Measurements from ENCODE around the gene GPATCH1. TPM values are rescaled to one million over a fixed set of nuclear protein-coding genes. Genes with fewer than 3 reads are reported as not detected.

GPATCH1 gene
- total RNA-seq, 1 experiment from 2014 or later: 7.8 TPM

- no peaks in the 10 kb centered on the region for H3K9me2 ChIP-seq (ENCODE audit: insufficient read depth)
- POLR2A ChIA-PET: no interaction called here
- H2AFZ ChIP-seq (ENCODE audit: low read depth, low read length, poor library complexity, severe bottlenecking): no peak overlapping the region
- H4K20me1 ChIP-seq (ENCODE audit: insufficient read depth): no peaks in the 10 kb centered on the region
- H3K9ac ChIP-seq (ENCODE audit: low read length): no peak overlapping the region
- no peaks in the 10 kb centered on the region for H3K36me3 ChIP-seq (ENCODE audit: control insufficient read depth in 1 of 2, insufficient read depth in 2 of 2, low read length in 2 of 2)
- no peaks in the 10 kb centered on the region for H3K79me2 ChIP-seq (ENCODE audit: insufficient read depth, low read length)
- no peak overlapping the region for H3K27ac ChIP-seq (ENCODE audit: low read depth, low read length)
- RAD21 ChIA-PET (ENCODE audit: low non-redundant PET in 1 of 2, low total read pairs in 2 of 2, uncharacterized antibody in 2 of 2, unreplicated experiment in 2 of 2): no interaction called here
- H3K9me3 ChIP-seq (ENCODE audit: control insufficient read depth in 1 of 2, insufficient read depth in 1 of 2, low read depth in 1 of 2, low read length in 2 of 2): no peaks in the 10 kb centered on the region
- BruUV-seq (replicated peaks): no TSS peak
- H3K4me2 ChIP-seq (ENCODE audit: low read length): no peak overlapping the region
- CTCF ChIA-PET: no interaction called here
- no peak overlapping the region for H3K4me3 ChIP-seq (replicated peaks in 1 of 2; ENCODE audit: low read depth in 1 of 2, low read length in 2 of 2)
- H3K4me1 ChIP-seq (ENCODE audit: control insufficient read depth in 1 of 2, insufficient read depth in 2 of 2, low read length in 2 of 2): no peaks in the 10 kb centered on the region
- DNase-seq (ENCODE audit: low read depth, low spot score): no peak
- TF ChIP-seq YY1 (IDR thresholded peaks at IDR 0.05; ENCODE audit: extremely low read depth, insufficient replicate concordance, low read depth, low read length) (no peak), ATF3 (IDR thresholded peaks at IDR 0.05) (no peak), MAX (IDR thresholded peaks at IDR 0.05) (no peak), CTCF (IDR thresholded peaks at IDR 0.05 in 2 of 3, conservative IDR thresholded peaks at IDR 0.05 in 1 of 3; ENCODE audit: borderline replicate concordance in 1 of 3, insufficient read depth in 1 of 3, low read depth in 2 of 3, low read length in 2 of 3) (no peak), ZNF274 (IDR thresholded peaks at IDR 0.05; ENCODE audit: low read depth, low read length) (no peak), JUND (IDR thresholded peaks at IDR 0.05) (no peak), SIN3A (IDR thresholded peaks at IDR 0.05; ENCODE audit: low read depth) (no peak), POLR2AphosphoS5 (IDR thresholded peaks at IDR 0.05; ENCODE audit: low read depth, low read length) (no peak)
- intact Hi-C loops (cut with micrococcal nuclease): no loop called here
- no peaks in the 10 kb centered on the region for H3K27me3 ChIP-seq (ENCODE audit: insufficient read depth, low read length)
- no peak for ATAC-seq
These were observed 78.9 kb downstream of the GPATCH1 start for GRCh38 chr19:33159893-33160292.
